Prostate gland (tissue), 2 donors: ENCODE measurements around the gene GABRB2.

Source experiments
- CTCF ChIP-seq, 4 experiments: fragments of 200-600 bp in 2 of 4; fragments of 450-650 bp in 2 of 4; sonication (generic) in 2 of 4; IDR thresholded peaks; 1 replicate in 3 of 4; 2 replicates in 1 of 4; pipeline ENCODE4 v1.5.1; 2016 to 2019; ENCODE audit warnings: antibody characterized with exemption in 4 of 4, mild to moderate bottlenecking in 2 of 4, moderate library complexity in 2 of 4
- POLR2AphosphoS5 ChIP-seq: sonication (generic); formaldehyde crosslinking; IDR thresholded peaks from one replicate; pipeline ENCODE4 v1.6.1; 2017; ENCODE audit warnings: antibody characterized with exemption

- TF ChIP-seq POLR2AphosphoS5 (no peak), CTCF (IDR thresholded peaks at IDR 0.05) (no peak)
These were observed 99.9 kb downstream of the GABRB2 start for GRCh38 chr5:161446655-161447054.
